Neural progenitor cell (in vitro differentiated cells): ENCODE data around the gene PLA2G4F. TPM values are rescaled to one million over a fixed set of nuclear protein-coding genes. Genes with fewer than 3 reads are reported as not detected.

ENCODE experiments used
- DNase-seq: peaks from one replicate; pipeline ENCODE4 v3.0.0-alpha.2; 2016; ENCODE audit warnings: low spot score
- H2AFZ ChIP-seq: fragments of 200-600 bp; sonication (generic); replicated peaks from 2 replicates; pipeline ENCODE4 v1.6.1; 2016; ENCODE audit warnings: antibody characterized with exemption
- H3F3A ChIP-seq: fragments of 200-600 bp; sonication (generic); 2 replicates; pipeline ENCODE4 v1.6.1; 2016; ENCODE audit warnings: antibody characterized with exemption, low read depth
- H3K27ac ChIP-seq: fragments of 200-600 bp; sonication (generic); 2 replicates; pipeline ENCODE4 v1.5.1; 2016; ENCODE audit warnings: mild to moderate bottlenecking
- H3K27me3 ChIP-seq: fragments of 200-600 bp; sonication (generic); 2 replicates; pipeline ENCODE4 v1.6.1; 2016; ENCODE audit warnings: mild to moderate bottlenecking, moderate library complexity
- H3K36me3 ChIP-seq: fragments of 200-600 bp; sonication (generic); 2 replicates; pipeline ENCODE4 v1.5.1; 2016
- H3K4me1 ChIP-seq: fragments of 200-600 bp; sonication (generic); 2 replicates; pipeline ENCODE4 v1.6.1; 2016; ENCODE audit warnings: mixed run types
- H3K4me2 ChIP-seq: fragments of 200-600 bp; sonication (generic); 2 replicates; pipeline ENCODE4 v1.6.1; 2016
- H3K4me3 ChIP-seq: fragments of 200-600 bp; sonication (generic); 2 replicates; pipeline ENCODE4 v1.5.1; 2016
- H3K79me2 ChIP-seq: fragments of 200-600 bp; sonication (generic); 2 replicates; pipeline ENCODE4 v1.6.1; 2016; ENCODE audit warnings: low read depth
- H3K9ac ChIP-seq: fragments of 200-600 bp; sonication (generic); 2 replicates; pipeline ENCODE4 v1.6.1; 2016
- H3K9me3 ChIP-seq: fragments of 200-600 bp; sonication (generic); 2 replicates; pipeline ENCODE4 v1.5.1; 2016; ENCODE audit warnings: low read depth
- H4K20me1 ChIP-seq: fragments of 200-600 bp; sonication (generic); 2 replicates; pipeline ENCODE4 v1.6.1; 2016; ENCODE audit warnings: low read depth
- H3K27ac Mint-ChIP-seq: 3 replicates; pipeline ENCODE4 v1.8.0; 2021; ENCODE audit warnings: mixed read lengths
- H3K27me3 Mint-ChIP-seq: 2 replicates; pipeline ENCODE4 v1.8.0; 2022; ENCODE audit warnings: low read depth, mild to moderate bottlenecking, inconsistent platforms, moderate library complexity, mixed read lengths; ENCODE audit not compliant: insufficient read depth
- H3K36me3 Mint-ChIP-seq: 3 replicates; pipeline ENCODE4 v1.8.0; 2021; ENCODE audit warnings: mixed read lengths
- H3K4me1 Mint-ChIP-seq: 3 replicates; pipeline ENCODE4 v1.8.0; 2021; ENCODE audit warnings: mixed read lengths
- H3K4me3 Mint-ChIP-seq: 3 replicates; pipeline ENCODE4 v1.8.0; 2021; ENCODE audit warnings: mild to moderate bottlenecking, moderate library complexity, mixed read lengths
- H3K9me3 Mint-ChIP-seq: 3 replicates; pipeline ENCODE4 v1.8.0; 2020; ENCODE audit warnings: mixed read lengths
- EZH2 ChIP-seq: fragments of 200-600 bp; sonication (generic); IDR thresholded peaks from 2 replicates; pipeline ENCODE4 v1.6.1; 2017; ENCODE audit warnings: antibody characterized with exemption, mild to moderate bottlenecking, moderate library complexity
- EZH2phosphoT487 ChIP-seq: fragments of 200-600 bp; sonication (generic); IDR thresholded peaks from 2 replicates; pipeline ENCODE4 v1.6.1; 2017; ENCODE audit warnings: antibody characterized with exemption
- total RNA-seq: library from RNA; depleted of rRNA; stranded (reverse); fragments of >200 nt; gene quantifications from 2 replicates; pipeline ENCODE4 v1.2.3, GENCODE V29; 2015; ENCODE audit warnings: low replicate concordance
- TF ChIP-seq, protein P1 (sequence below): fragments of 200-600 bp; sonication (generic); IDR thresholded peaks from 2 replicates; pipeline ENCODE4 v1.5.1; 2017; ENCODE audit warnings: antibody characterized with exemption, mild to moderate bottlenecking

Gene PLA2G4F
- total RNA-seq, 1 donor from 2014 or later, result not detected

- H3K9ac ChIP-seq, result no peak overlapping the region
- H3K36me3 ChIP-seq, result no peaks in the 10 kb centered on the region
- no peak overlapping the region for H3K27ac ChIP-seq
- no peak overlapping the region for H3K4me2 ChIP-seq
- Mint-ChIP-seq H3K27ac (no peak overlapping the region), H3K27me3 (peaks cover 3% of the 10 kb centered on the region), H3K9me3 (peaks cover 4% of the 10 kb centered on the region), H3K4me3 (no peak overlapping the region), H3K4me1 (peaks cover 4% of the 10 kb centered on the region), H3K36me3 (no peaks in the 10 kb centered on the region)
- no peaks in the 10 kb centered on the region for H3F3A ChIP-seq
- no peaks in the 10 kb centered on the region for H3K9me3 ChIP-seq
- TF ChIP-seq EZH2 (no peak), EZH2phosphoT487 (no peak)
- TF ChIP-seq, protein P1, sequence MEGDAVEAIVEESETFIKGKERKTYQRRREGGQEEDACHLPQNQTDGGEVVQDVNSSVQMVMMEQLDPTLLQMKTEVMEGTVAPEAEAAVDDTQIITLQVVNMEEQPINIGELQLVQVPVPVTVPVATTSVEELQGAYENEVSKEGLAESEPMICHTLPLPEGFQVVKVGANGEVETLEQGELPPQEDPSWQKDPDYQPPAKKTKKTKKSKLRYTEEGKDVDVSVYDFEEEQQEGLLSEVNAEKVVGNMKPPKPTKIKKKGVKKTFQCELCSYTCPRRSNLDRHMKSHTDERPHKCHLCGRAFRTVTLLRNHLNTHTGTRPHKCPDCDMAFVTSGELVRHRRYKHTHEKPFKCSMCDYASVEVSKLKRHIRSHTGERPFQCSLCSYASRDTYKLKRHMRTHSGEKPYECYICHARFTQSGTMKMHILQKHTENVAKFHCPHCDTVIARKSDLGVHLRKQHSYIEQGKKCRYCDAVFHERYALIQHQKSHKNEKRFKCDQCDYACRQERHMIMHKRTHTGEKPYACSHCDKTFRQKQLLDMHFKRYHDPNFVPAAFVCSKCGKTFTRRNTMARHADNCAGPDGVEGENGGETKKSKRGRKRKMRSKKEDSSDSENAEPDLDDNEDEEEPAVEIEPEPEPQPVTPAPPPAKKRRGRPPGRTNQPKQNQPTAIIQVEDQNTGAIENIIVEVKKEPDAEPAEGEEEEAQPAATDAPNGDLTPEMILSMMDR, result no peak
- H3K4me3 ChIP-seq, result no peak overlapping the region
- no peak overlapping the region for H2AFZ ChIP-seq
- DNase-seq, result no peak
- H3K4me1 ChIP-seq, result no peaks in the 10 kb centered on the region
- no peaks in the 10 kb centered on the region for H4K20me1 ChIP-seq
- H3K27me3 ChIP-seq, result no peaks in the 10 kb centered on the region
- no peaks in the 10 kb centered on the region for H3K79me2 ChIP-seq
These were observed 48.2 kb downstream of the PLA2G4F start for GRCh38 chr15:42108189-42108588.

DNA sequence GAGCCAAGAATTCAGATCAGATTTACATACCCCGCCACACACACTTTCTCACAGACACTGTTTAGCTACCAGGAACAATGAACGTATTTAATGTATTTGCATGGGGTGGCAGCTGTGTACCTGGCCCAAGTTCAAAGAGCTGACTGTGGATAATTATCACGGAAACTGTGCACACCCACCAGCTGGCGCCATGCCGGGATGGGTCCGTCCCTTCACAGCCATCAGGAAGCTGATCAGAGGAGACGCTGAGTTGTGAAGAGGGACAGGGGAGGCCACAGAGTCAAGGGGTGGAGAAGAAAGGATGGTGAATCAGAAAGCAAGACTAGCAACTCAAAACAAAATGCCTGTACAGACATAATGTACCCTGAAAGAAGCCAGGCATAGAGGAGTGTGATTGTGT is 49.0 kb downstream of the PLA2G4F start:
- Histone ChIP-seq H3K4me3 (no peak overlapping the region), H3K27me3 (no peaks in the 10 kb centered on the region), H3K9ac (no peak overlapping the region), H3K79me2 (no peaks in the 10 kb centered on the region), H3F3A (no peaks in the 10 kb centered on the region), H3K27ac (no peak overlapping the region), H3K9me3 (no peaks in the 10 kb centered on the region), H3K4me1 (no peaks in the 10 kb centered on the region), H2AFZ (no peak overlapping the region), H3K4me2 (no peak overlapping the region), H4K20me1 (no peaks in the 10 kb centered on the region), H3K36me3 (no peaks in the 10 kb centered on the region)
- no peak for DNase-seq
- peaks cover 2% of the 10 kb centered on the region for H3K27me3 Mint-ChIP-seq
- peaks cover 4% of the 10 kb centered on the region for H3K9me3 Mint-ChIP-seq
- H3K4me1 Mint-ChIP-seq, result peaks cover 4% of the 10 kb centered on the region
- TF ChIP-seq EZH2 (no peak), EZH2phosphoT487 (no peak)
- TF ChIP-seq, protein P1, result no peak
- H3K36me3 Mint-ChIP-seq, result no peaks in the 10 kb centered on the region
- no peak overlapping the region for H3K27ac Mint-ChIP-seq
- H3K4me3 Mint-ChIP-seq, result no peak overlapping the region

DNA sequence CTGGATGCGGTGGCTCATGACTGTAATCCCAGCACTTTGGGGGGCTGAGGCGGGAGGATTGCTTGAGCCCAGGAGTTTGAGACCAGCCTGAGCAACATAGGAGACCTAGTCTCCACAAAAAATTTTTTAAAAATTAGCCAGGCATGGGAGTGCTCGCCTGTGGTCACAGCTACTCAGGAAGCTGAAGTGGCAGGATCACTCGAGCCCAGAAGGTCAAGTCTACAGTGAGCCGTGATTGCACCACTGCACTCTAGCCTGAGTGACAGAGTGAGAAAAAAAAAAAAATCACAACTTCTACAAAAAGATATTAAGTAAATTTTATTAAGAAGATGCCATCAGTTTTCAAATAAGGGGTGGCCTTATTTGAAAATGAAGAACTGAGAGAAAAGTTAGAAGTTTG is 50.1 kb downstream of the PLA2G4F start:
- no peak overlapping the region for H3K27ac ChIP-seq
- no peak overlapping the region for H3K4me3 Mint-ChIP-seq
- peaks cover 2% of the 10 kb centered on the region for H3K27me3 Mint-ChIP-seq
- H3K9me3 ChIP-seq, result no peaks in the 10 kb centered on the region
- H3K9me3 Mint-ChIP-seq, result peaks cover 4% of the 10 kb centered on the region
- no peaks in the 10 kb centered on the region for H4K20me1 ChIP-seq
- no peak for DNase-seq
- H3F3A ChIP-seq, result no peaks in the 10 kb centered on the region
- no peak overlapping the region for H3K9ac ChIP-seq
- no peaks in the 10 kb centered on the region for H3K79me2 ChIP-seq
- no peak overlapping the region for H3K4me2 ChIP-seq
- no peak overlapping the region for H2AFZ ChIP-seq
- H3K27me3 ChIP-seq, result no peaks in the 10 kb centered on the region
- TF ChIP-seq, protein P1, result no peak
- no peak for TF ChIP-seq EZH2phosphoT487
- no peak for TF ChIP-seq EZH2
- no peak overlapping the region for H3K4me3 ChIP-seq
- H3K4me1 ChIP-seq, result no peaks in the 10 kb centered on the region
- no peak overlapping the region for H3K27ac Mint-ChIP-seq
- no peaks in the 10 kb centered on the region for H3K36me3 Mint-ChIP-seq
- no peaks in the 10 kb centered on the region for H3K36me3 ChIP-seq
- peaks cover 4% of the 10 kb centered on the region for H3K4me1 Mint-ChIP-seq
